Ishikawa (cell line): ENCODE results near the gene BIK.

Experiments used
- EGR1 ChIP-seq: IDR thresholded peaks from 2 replicates; pipeline ENCODE4 v1.6.1; 2012
- RAD21 ChIP-seq: IDR thresholded peaks from 2 replicates; pipeline ENCODE4 v1.6.1; 2012; ENCODE audit warnings: low read depth
- TAF1 ChIP-seq: IDR thresholded peaks from 2 replicates; pipeline ENCODE4 v1.6.1; 2012; ENCODE audit warnings: low read depth, mild to moderate bottlenecking
- TCF12 ChIP-seq: IDR thresholded peaks from 2 replicates; pipeline ENCODE4 v1.6.1; 2012; ENCODE audit warnings: low read depth
- YY1 ChIP-seq: IDR thresholded peaks from 2 replicates; pipeline ENCODE4 v1.6.1; 2012; ENCODE audit warnings: low read depth
- TF ChIP-seq, protein P1 (sequence below): IDR thresholded peaks from 2 replicates; pipeline ENCODE4 v1.6.1; 2012; ENCODE audit warnings: low read depth, mild to moderate bottlenecking
- TF ChIP-seq, protein P2 (sequence below): IDR thresholded peaks from 2 replicates; pipeline ENCODE4 v1.6.1; 2012

DNA sequence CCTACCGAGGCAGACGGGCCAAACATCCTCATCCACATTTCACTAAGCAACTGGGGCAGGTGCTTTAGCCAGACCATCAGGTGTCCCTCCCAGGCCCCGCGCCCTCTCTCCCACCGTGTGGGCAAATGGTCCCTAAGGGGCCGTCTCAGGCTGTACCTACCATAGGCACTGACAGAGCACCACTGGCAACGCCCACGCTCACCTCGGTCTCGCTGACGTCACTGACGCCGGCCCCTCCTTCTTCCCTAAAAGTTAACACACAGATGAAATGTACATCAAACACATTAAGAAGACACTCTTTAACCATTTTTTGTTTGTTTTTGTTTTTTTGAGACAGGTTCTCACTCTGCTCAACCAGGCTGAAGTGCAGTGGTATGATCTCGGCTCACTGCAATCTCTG is 30.8 kb upstream of the BIK start:
- no peak for TF ChIP-seq YY1
- TF ChIP-seq, protein P1, sequence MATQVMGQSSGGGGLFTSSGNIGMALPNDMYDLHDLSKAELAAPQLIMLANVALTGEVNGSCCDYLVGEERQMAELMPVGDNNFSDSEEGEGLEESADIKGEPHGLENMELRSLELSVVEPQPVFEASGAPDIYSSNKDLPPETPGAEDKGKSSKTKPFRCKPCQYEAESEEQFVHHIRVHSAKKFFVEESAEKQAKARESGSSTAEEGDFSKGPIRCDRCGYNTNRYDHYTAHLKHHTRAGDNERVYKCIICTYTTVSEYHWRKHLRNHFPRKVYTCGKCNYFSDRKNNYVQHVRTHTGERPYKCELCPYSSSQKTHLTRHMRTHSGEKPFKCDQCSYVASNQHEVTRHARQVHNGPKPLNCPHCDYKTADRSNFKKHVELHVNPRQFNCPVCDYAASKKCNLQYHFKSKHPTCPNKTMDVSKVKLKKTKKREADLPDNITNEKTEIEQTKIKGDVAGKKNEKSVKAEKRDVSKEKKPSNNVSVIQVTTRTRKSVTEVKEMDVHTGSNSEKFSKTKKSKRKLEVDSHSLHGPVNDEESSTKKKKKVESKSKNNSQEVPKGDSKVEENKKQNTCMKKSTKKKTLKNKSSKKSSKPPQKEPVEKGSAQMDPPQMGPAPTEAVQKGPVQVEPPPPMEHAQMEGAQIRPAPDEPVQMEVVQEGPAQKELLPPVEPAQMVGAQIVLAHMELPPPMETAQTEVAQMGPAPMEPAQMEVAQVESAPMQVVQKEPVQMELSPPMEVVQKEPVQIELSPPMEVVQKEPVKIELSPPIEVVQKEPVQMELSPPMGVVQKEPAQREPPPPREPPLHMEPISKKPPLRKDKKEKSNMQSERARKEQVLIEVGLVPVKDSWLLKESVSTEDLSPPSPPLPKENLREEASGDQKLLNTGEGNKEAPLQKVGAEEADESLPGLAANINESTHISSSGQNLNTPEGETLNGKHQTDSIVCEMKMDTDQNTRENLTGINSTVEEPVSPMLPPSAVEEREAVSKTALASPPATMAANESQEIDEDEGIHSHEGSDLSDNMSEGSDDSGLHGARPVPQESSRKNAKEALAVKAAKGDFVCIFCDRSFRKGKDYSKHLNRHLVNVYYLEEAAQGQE = no peak
- TF ChIP-seq EGR1 = no peak
- TF ChIP-seq, protein P2, sequence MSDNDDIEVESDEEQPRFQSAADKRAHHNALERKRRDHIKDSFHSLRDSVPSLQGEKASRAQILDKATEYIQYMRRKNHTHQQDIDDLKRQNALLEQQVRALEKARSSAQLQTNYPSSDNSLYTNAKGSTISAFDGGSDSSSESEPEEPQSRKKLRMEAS = no peak
- no peak for TF ChIP-seq TAF1
- TF ChIP-seq TCF12 = no peak
- TF ChIP-seq RAD21 = no peak
